Activated naive CD4-positive, alpha-beta T cell treated with anti-CD3 and anti-CD28 coated beads, Interleukin-2, amount 10 ng/mL, durations not matched to agents 7 days and 5 days (primary cell): ENCODE measurements around the gene DTNBP1.

Source experiments
- CTCF ChIA-PET: fragments of 350-600 bp; sonication (Branson Sonifier 250); formaldehyde crosslinking; loops from one replicate; lab custom pipeline; 2021; ENCODE audit warnings: antibody characterized with exemption; lab: Charles Lee
- DNase-seq: peaks from one replicate; pipeline ENCODE4 v3.0.0-alpha.2; 2020
- H3K27ac Mint-ChIP-seq: one replicate; pipeline ENCODE4 v1.8.0; 2021; ENCODE audit warnings: mild to moderate bottlenecking, moderate library complexity, mixed read lengths
- H3K27me3 Mint-ChIP-seq: one replicate; pipeline ENCODE4 v1.8.0; 2021; ENCODE audit warnings: mild to moderate bottlenecking, mixed read lengths
- H3K36me3 Mint-ChIP-seq: one replicate; pipeline ENCODE4 v1.8.0; 2021; ENCODE audit warnings: mixed read lengths
- H3K4me1 Mint-ChIP-seq: one replicate; pipeline ENCODE4 v1.8.0; 2021; ENCODE audit warnings: mixed read lengths
- H3K4me3 Mint-ChIP-seq: one replicate; pipeline ENCODE4 v1.8.0; 2021; ENCODE audit warnings: mild to moderate bottlenecking, moderate library complexity, mixed read lengths
- H3K9me3 Mint-ChIP-seq: one replicate; pipeline ENCODE4 v1.8.0; 2021; ENCODE audit warnings: mixed read lengths

DTNBP1 gene

GRCh38 chr6:15516378-15516777 lies 146.4 kb downstream of the DTNBP1 start:
- no peak overlapping the region for H3K4me3 Mint-ChIP-seq
- CTCF ChIA-PET, result no interaction called here
- peaks cover 57% of the 10 kb centered on the region for H3K36me3 Mint-ChIP-seq
- no peaks in the 10 kb centered on the region for H3K4me1 Mint-ChIP-seq
- H3K9me3 Mint-ChIP-seq, result no peaks in the 10 kb centered on the region
- no peak for DNase-seq
- H3K27ac Mint-ChIP-seq, result no peak overlapping the region
- H3K27me3 Mint-ChIP-seq, result no peaks in the 10 kb centered on the region

- H3K27me3 Mint-ChIP-seq, result no peaks in the 10 kb centered on the region
These were observed 147.0 kb downstream of the DTNBP1 start for GRCh38 chr6:15515660-15516375.

GRCh38 chr6:15515226-15515625 lies 147.6 kb downstream of the DTNBP1 start:
- no peak for DNase-seq
- Mint-ChIP-seq H3K4me1 (no peaks in the 10 kb centered on the region), H3K4me3 (no peak overlapping the region), H3K27ac (peak overlapping the region; percentile 74), H3K9me3 (no peaks in the 10 kb centered on the region), H3K27me3 (no peaks in the 10 kb centered on the region), H3K36me3 (peaks cover 49% of the 10 kb centered on the region)
- CTCF ChIA-PET, result no interaction called here

More at GRCh38 chr6:15515660-15516375, 147.0 kb downstream of the DTNBP1 start:
- no peaks in the 10 kb centered on the region for H3K9me3 Mint-ChIP-seq
- CTCF ChIA-PET, result no interaction called here
- H3K36me3 Mint-ChIP-seq, result peaks cover 54% of the 10 kb centered on the region
- H3K4me3 Mint-ChIP-seq, result no peak overlapping the region
- H3K27ac Mint-ChIP-seq, result peak overlapping the region; percentile 56
- DNase-seq, result no peak
- H3K4me1 Mint-ChIP-seq, result no peaks in the 10 kb centered on the region

DNA sequence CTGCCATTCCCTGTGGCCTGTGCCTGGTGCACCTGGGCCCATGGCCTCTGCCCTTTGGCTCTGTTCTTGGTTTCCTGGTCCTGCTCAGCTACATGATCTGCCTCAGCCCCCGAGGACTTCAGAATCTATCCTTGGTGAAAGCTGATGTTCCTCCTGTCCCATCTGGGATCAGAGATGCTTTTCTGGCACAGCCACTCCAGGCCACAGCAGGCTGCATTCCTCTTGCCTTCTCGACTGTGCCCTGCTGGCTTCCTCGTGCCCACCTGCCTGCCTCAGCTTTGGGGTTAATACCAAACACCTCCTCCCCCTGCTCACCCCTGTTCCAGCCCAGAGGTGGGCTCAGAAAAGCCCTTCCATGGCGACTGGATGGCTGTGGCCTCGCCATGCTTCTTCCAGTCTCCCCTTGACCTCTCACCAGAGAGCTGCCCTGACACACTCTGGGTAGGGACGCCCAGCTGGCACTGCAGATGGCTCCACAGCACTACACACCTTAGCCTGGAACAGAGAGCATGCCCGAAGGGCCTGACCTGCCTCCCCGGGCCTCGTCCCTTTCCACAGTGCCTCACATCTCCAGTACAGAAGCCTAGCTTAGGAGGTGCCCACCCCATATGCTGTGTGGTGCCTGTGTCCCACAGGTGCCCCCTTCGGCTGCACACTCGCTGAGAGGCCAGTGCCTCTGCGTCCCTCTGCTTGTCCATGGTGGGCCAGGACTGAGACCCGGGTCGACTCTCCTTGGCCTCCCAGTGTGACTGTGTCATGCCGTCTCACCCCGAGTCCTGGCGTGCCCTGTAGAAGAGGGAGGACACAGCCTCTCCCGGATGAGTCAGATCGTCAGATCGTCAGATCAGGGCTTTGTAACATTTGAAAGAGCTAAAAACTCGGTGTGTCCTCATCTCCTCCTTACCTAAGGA lies 148.8 kb downstream of the DTNBP1 start:
- H3K4me3 Mint-ChIP-seq, result no peak overlapping the region
- no peaks in the 10 kb centered on the region for H3K27me3 Mint-ChIP-seq
- peaks cover 45% of the 10 kb centered on the region for H3K36me3 Mint-ChIP-seq
- DNase-seq, result no peak
- CTCF ChIA-PET, result interaction anchor here (1.0 kb wide), 1 partner anchor 110 kb away, joined by 3 read pairs; no protein-coding TSS in a partner anchor
- no peaks in the 10 kb centered on the region for H3K4me1 Mint-ChIP-seq
- H3K9me3 Mint-ChIP-seq, result no peaks in the 10 kb centered on the region
- no peak overlapping the region for H3K27ac Mint-ChIP-seq

DNA sequence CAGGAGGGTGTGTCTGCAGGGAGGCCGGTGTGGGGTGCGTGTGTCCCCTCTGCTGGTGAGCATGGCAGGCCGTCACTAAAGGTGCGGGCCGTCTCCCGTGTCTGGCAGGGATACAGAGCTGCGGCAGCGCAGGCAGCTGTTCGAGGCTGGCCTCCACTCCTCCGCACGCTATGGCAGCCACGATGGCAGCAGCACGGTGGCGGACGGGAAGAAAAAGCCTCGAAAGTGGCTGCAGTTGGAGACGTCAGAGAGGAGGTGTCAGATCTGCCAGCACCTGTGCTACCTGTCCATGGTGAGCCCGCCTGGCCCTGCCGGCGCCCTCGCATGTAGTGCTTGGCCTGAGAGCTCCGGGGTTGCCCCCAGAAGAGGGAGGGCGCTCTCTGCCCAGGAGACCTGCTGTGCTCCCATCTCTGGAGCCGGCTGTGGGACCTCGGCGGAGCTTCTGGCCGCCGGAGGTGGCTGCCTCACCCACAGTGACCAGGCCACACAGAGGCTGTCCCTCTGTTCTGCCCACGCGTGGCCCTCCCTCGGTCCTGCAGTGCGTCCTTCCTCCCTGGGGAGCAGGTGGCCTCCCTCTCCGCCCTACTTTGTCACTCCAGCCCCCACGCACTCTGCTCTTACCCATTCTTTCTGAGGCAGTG lies 149.6 kb downstream of the DTNBP1 start:
- CTCF ChIA-PET, result interaction anchor here (1.0 kb wide), 1 partner anchor 110 kb away, joined by 3 read pairs; no protein-coding TSS in a partner anchor
- Mint-ChIP-seq H3K9me3 (no peaks in the 10 kb centered on the region), H3K27ac (no peak overlapping the region), H3K36me3 (peaks cover 46% of the 10 kb centered on the region), H3K27me3 (no peaks in the 10 kb centered on the region), H3K4me3 (no peak overlapping the region), H3K4me1 (no peaks in the 10 kb centered on the region)
- no peak for DNase-seq

GRCh38 chr6:15512721-15513120 lies 150.1 kb downstream of the DTNBP1 start:
- DNase-seq, result no peak
- Mint-ChIP-seq H3K36me3 (peaks cover 40% of the 10 kb centered on the region), H3K4me1 (no peaks in the 10 kb centered on the region), H3K27me3 (no peaks in the 10 kb centered on the region), H3K4me3 (no peak overlapping the region), H3K27ac (no peak overlapping the region), H3K9me3 (no peaks in the 10 kb centered on the region)
- CTCF ChIA-PET, result interaction anchor here (1.0 kb wide), 1 partner anchor 111 kb away, joined by 3 read pairs; no protein-coding TSS in a partner anchor

GRCh38 chr6:15512126-15512525 lies 150.7 kb downstream of the DTNBP1 start:
- H3K27ac Mint-ChIP-seq, result peak overlapping the region; percentile 37
- no peaks in the 10 kb centered on the region for H3K4me1 Mint-ChIP-seq
- H3K36me3 Mint-ChIP-seq, result peaks cover 41% of the 10 kb centered on the region
- no peak for DNase-seq
- no peaks in the 10 kb centered on the region for H3K9me3 Mint-ChIP-seq
- CTCF ChIA-PET, result no interaction called here
- no peak overlapping the region for H3K4me3 Mint-ChIP-seq
- no peaks in the 10 kb centered on the region for H3K27me3 Mint-ChIP-seq

DNA sequence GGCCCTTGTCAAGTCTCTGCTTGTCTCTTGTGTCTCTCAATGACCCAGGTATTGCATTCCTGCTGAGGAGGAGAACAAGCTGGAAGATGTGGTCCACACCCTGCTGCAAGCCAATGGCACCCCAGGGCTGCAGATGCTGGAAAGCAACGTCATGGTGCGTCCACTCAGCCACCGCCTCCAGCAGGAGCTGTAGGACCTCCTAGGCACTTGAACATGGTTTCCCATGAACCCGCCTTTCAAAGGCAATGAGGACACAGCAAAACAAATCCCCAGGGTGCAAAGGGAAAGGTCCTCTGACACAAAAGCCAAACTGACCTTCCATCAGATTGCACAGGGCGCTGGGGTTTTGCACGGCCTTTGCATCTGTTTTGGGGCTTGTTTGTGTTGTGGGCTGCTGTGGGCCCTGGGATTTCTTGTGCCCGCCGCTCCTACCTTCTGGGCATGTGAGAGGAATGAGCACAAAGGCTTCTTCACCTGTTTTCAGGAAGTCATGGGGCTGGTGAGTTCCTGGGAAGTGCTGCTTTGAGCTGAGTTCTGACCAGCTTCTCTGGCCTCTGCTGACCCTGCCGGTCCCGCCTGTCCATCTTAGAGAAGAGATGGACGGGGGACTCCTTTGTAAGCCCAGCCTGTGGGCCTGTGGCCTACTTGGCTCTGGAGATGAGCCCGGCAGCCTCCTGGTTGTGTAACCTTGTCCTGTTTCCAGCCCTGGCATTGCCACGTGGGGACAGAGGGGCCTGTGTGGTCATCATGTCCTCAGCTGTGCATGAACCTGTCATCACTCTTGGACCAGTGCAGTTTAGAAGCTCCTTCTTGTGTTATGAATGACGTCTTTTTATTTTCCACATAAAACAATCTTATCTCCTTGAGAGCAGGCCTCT lies 151.3 kb downstream of the DTNBP1 start:
- Mint-ChIP-seq H3K36me3 (peaks cover 46% of the 10 kb centered on the region), H3K9me3 (no peaks in the 10 kb centered on the region), H3K27ac (peak overlapping the region; percentile 37), H3K4me3 (no peak overlapping the region), H3K4me1 (no peaks in the 10 kb centered on the region), H3K27me3 (no peaks in the 10 kb centered on the region)
- no peak for DNase-seq
- CTCF ChIA-PET, result no interaction called here

DNA sequence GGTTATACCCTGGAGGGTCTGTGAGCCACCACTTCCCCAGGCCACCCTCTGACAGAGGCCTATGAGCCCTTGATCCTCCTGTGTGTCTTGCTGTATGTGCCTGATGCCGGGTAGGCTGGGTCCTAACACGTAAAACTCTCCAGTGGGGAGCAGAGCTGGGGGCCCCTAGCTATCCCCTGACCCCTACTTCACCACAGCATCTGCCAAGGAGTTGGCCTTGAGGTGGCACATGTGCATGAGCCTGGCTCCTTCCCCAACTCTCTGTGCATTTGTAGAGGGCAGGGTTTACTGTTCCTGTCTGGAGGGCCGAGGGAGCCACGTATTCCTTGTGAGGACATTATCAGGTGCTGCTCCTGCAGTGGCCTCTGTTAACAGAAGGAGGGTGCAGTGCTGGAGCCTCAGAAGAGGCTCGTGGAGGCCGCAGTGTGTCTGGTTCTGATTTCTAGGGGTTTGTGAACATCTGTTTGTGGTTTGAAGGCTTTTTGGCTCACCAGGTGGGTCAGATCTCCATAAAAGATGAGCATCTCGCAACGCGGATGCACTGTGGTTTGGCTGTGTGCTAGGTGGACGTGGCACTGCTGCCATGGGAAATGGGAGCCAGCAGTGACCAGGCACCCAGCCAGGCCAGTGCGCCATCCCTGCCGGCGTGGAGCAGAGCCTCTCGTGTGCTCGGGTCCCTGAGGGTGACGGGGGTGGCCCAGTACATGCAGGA lies 152.1 kb downstream of the DTNBP1 start:
- Mint-ChIP-seq H3K27ac (peak overlapping the region; percentile 73), H3K4me3 (no peak overlapping the region), H3K36me3 (peaks cover 47% of the 10 kb centered on the region), H3K27me3 (no peaks in the 10 kb centered on the region), H3K9me3 (no peaks in the 10 kb centered on the region), H3K4me1 (no peaks in the 10 kb centered on the region)
- CTCF ChIA-PET, result no interaction called here
- DNase-seq, result no peak

DNA sequence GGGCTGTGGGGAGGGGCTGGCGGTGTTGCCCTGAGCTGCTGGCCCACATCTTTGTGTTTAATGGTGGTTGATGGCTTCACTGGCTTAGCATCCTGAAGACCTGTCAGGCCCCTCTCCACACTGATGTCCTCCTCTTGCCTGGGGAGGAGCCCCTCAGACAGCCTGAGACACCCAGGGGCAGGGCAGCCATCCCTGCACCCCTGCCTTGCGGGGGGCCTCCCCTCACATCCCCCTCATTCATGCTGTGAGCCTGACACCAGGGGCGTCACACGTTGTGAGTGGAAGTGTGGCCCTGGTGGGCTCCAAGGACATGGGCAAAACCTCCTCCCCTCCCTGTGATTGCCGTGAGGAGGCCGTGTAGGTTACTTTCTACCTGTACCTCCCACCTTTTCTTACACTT lies 152.7 kb downstream of the DTNBP1 start:
- DNase-seq, result no peak
- no peak overlapping the region for H3K27ac Mint-ChIP-seq
- no peaks in the 10 kb centered on the region for H3K27me3 Mint-ChIP-seq
- no peak overlapping the region for H3K4me3 Mint-ChIP-seq
- H3K4me1 Mint-ChIP-seq, result no peaks in the 10 kb centered on the region
- CTCF ChIA-PET, result no interaction called here
- peaks cover 49% of the 10 kb centered on the region for H3K36me3 Mint-ChIP-seq
- no peaks in the 10 kb centered on the region for H3K9me3 Mint-ChIP-seq

DNA sequence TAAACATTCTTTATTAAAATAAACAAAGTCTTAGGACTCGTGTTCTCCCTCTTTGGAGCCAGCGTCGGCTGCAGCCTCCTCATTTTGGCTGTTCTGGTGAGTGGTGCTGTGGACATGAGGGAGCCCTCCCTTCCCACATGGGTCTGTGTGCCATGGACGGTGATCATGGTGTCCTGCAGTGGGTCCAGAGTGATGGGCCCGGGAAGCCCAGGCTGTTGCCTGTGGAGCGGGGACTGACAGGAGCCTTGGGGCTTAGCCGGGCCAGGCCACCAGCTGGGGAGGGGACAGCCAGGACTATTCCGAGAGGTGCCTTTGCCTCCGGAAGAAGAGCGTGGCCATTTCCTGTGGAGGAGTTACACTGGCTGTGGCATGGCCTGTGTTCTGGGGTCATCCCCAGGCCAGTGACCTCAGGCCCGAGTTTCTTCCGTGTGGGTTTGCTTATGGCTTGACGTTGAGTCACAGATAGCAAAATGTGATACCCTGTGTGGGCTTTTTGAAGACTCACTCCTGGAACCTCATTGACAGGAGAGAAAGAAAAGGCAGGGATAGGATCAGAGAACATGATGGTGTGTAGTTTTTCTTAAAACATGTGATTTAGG lies 153.4 kb downstream of the DTNBP1 start:
- Mint-ChIP-seq H3K27ac (no peak overlapping the region), H3K36me3 (peaks cover 48% of the 10 kb centered on the region), H3K4me3 (no peak overlapping the region), H3K9me3 (no peaks in the 10 kb centered on the region), H3K27me3 (no peaks in the 10 kb centered on the region), H3K4me1 (no peaks in the 10 kb centered on the region)
- DNase-seq, result no peak
- CTCF ChIA-PET, result no interaction called here

- DNase-seq, result no peak
- no peaks in the 10 kb centered on the region for H3K27me3 Mint-ChIP-seq
- H3K4me3 Mint-ChIP-seq, result no peak overlapping the region
- H3K9me3 Mint-ChIP-seq, result no peaks in the 10 kb centered on the region
- CTCF ChIA-PET, result no interaction called here
- peaks cover 49% of the 10 kb centered on the region for H3K36me3 Mint-ChIP-seq
- peak overlapping the region; percentile 35 for H3K27ac Mint-ChIP-seq
- no peaks in the 10 kb centered on the region for H3K4me1 Mint-ChIP-seq
These were observed 153.9 kb downstream of the DTNBP1 start for GRCh38 chr6:15508931-15509330.

DNA sequence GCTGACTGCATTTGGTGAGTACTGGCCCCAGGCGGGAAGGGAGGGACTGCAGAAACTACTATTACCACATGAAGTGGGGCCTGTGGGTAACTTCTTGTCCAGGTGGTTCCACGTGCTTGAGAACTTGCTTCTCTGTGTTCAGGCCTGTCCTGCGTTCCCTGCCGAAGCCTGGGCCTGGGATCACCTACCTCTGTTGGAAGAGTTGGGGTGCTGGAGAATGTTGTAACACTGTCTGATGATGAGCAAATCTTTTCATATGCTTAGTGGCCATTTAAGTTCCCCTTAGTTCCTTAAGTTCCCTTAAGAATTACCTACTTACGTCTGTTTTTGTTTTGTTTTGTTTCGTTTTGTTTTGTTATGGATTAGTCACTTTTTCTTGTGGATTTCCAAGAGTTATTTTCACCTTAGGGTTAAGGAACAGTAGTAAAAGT lies 154.4 kb downstream of the DTNBP1 start:
- CTCF ChIA-PET, result no interaction called here
- Mint-ChIP-seq H3K27me3 (no peaks in the 10 kb centered on the region), H3K36me3 (peaks cover 47% of the 10 kb centered on the region), H3K27ac (no peak overlapping the region), H3K9me3 (no peaks in the 10 kb centered on the region), H3K4me3 (no peak overlapping the region), H3K4me1 (no peaks in the 10 kb centered on the region)
- DNase-seq, result no peak
